SK-N-SH (cell line): ENCODE measurements around the gene SECISBP2L. TPM values are rescaled to one million over a fixed set of nuclear protein-coding genes. Genes with fewer than 3 reads are reported as not detected.
A peak's percentile ranks its signal among the peaks of the same experiment; 100 is the strongest.

Experiments used
- CTCF ChIA-PET: fragments of 300-600, 350-600 bp; formaldehyde crosslinking; extraction: SDS; loops from one replicate; lab custom pipeline; 2021; lab: Yijun Ruan, JAX
- POLR2A ChIA-PET: fragments of 350-600 bp; sonication (Branson Sonifier 250); formaldehyde crosslinking; extraction: SDS; loops from one replicate; lab custom pipeline; 2020; ENCODE audit warnings: antibody characterized with exemption, inconsistent platforms; lab: Yijun Ruan, JAX
- DNase-seq: peaks from one replicate; pipeline ENCODE4 v3.0.0; 2012
- H2AFZ ChIP-seq: fragments of 200-600 bp; sonication (generic); 2 replicates; pipeline ENCODE4 v1.8.1; 2016; ENCODE audit warnings: antibody characterized with exemption, mild to moderate bottlenecking, low read depth
- H3F3A ChIP-seq: fragments of 200-600 bp; sonication (generic); replicated peaks from 2 replicates; pipeline ENCODE3; 2016; ENCODE audit warnings: antibody characterized with exemption, mild to moderate bottlenecking; ENCODE audit not compliant: insufficient read depth
- H3K27ac ChIP-seq, 2 experiments: fragments of 200-500 bp in 1 of 2; fragments of 200-600 bp in 1 of 2; sonication (Bioruptor generic) in 1 of 2; sonication (generic), shearing (Covaris generic) in 1 of 2; 2 replicates each; pipeline versions ENCODE4 v1.5.1 to v1.6.1; 2014 to 2016; ENCODE audit warnings: low read depth in 2 of 2, inconsistent platforms in 1 of 2, low read length in 1 of 2, mild to moderate bottlenecking in 1 of 2, mixed read lengths in 1 of 2
- H3K27me3 ChIP-seq: fragments of 200-600 bp; sonication (generic), shearing (Covaris generic); 2 replicates; pipeline ENCODE4 v1.6.1; 2016; ENCODE audit warnings: mixed run types; ENCODE audit not compliant: insufficient read depth
- H3K36me3 ChIP-seq, 2 experiments: fragments of 200-500 bp in 1 of 2; fragments of 200-600 bp in 1 of 2; sonication (Bioruptor generic) in 1 of 2; sonication (generic) in 1 of 2; replicated peaks in 1 of 2; 2 replicates each; pipeline versions ENCODE3 to v1.5.1; 2014 to 2016; ENCODE audit warnings: low read length in 1 of 2, mild to moderate bottlenecking in 1 of 2; ENCODE audit not compliant: insufficient read depth in 2 of 2, control insufficient read depth in 1 of 2
- H3K4me1 ChIP-seq, 2 experiments: fragments of 200-500 bp in 1 of 2; fragments of 200-600 bp in 1 of 2; sonication (Bioruptor generic) in 1 of 2; sonication (generic), shearing (Covaris generic) in 1 of 2; 2 replicates each; pipeline versions ENCODE4 v1.5.1 to v1.6.1; 2014 to 2016; ENCODE audit warnings: low read depth in 1 of 2, low read length in 1 of 2, mixed run types in 1 of 2; ENCODE audit not compliant: insufficient read depth in 2 of 2, control insufficient read depth in 1 of 2
- H3K4me2 ChIP-seq: fragments of 200-600 bp; sonication (generic), shearing (Covaris generic); 2 replicates; pipeline ENCODE4 v1.6.1; 2017; ENCODE audit warnings: mixed run types
- H3K4me3 ChIP-seq, 2 experiments: fragments of 200-500 bp in 1 of 2; fragments of 200-600 bp in 1 of 2; sonication (Bioruptor generic) in 1 of 2; sonication (generic), shearing (Covaris generic) in 1 of 2; 2 replicates each; pipeline versions ENCODE4 v1.5.1 to v1.8.1; 2014 to 2016; ENCODE audit warnings: low read depth in 2 of 2, inconsistent platforms in 1 of 2, low read length in 1 of 2, mild to moderate bottlenecking in 1 of 2, mixed read lengths in 1 of 2, moderate library complexity in 1 of 2
- H3K79me2 ChIP-seq: fragments of 200-600 bp; sonication (generic); 2 replicates; pipeline ENCODE4 v1.8.1; 2017; ENCODE audit warnings: mild to moderate bottlenecking; ENCODE audit not compliant: insufficient read depth
- H3K9ac ChIP-seq: fragments of 200-600 bp; sonication (generic); 2 replicates; pipeline ENCODE4 v1.6.1; 2017; ENCODE audit warnings: mixed run types
- H3K9me2 ChIP-seq: fragments of 200-600 bp; sonication (generic); 2 replicates; pipeline ENCODE4 v1.6.1; 2017; ENCODE audit warnings: mixed run types
- H3K9me3 ChIP-seq: fragments of 200-600 bp; sonication (generic); 2 replicates; pipeline ENCODE4 v1.6.1; 2017; ENCODE audit warnings: mixed run types, mild to moderate bottlenecking, moderate library complexity
- H4K20me1 ChIP-seq: fragments of 200-600 bp; sonication (generic); 2 replicates; pipeline ENCODE4 v1.6.1; 2017; ENCODE audit warnings: mild to moderate bottlenecking, mixed run types; ENCODE audit not compliant: insufficient read depth
- EZH2phosphoT487 ChIP-seq: fragments of 200-600 bp; sonication (generic); IDR thresholded peaks from 2 replicates; pipeline ENCODE4 v1.6.1; 2017; ENCODE audit warnings: low read depth, mixed run types, mild to moderate bottlenecking, antibody characterized with exemption, moderate library complexity, borderline replicate concordance
- FOSL2 ChIP-seq: IDR thresholded peaks from 2 replicates; pipeline ENCODE4 v1.4.0; 2012; ENCODE audit warnings: low read depth, mild to moderate bottlenecking, moderate library complexity, borderline replicate concordance
- MEF2A ChIP-seq: IDR thresholded peaks from 2 replicates; pipeline ENCODE4 v1.4.0; 2012; ENCODE audit warnings: low read depth, borderline replicate concordance
- RAD21 ChIP-seq: IDR thresholded peaks from 2 replicates; pipeline ENCODE4 v1.6.1; 2012; ENCODE audit warnings: mild to moderate bottlenecking, low read length
- SIN3A ChIP-seq: IDR thresholded peaks from 2 replicates; pipeline ENCODE4 v1.6.1; 2012; ENCODE audit warnings: low read depth, mild to moderate bottlenecking, low read length, moderate library complexity, borderline replicate concordance
- WGBS: methylation state at CpG from one replicate; pipeline ENCODE4 v1.1.6; 2017; ENCODE audit warnings: low lambda C conversion rate; 5-methylcytosine and 5-hydroxymethylcytosine counted together
- polyA plus RNA-seq, 3 experiments: library from polyadenylated mRNA; depleted of rRNA; stranded (reverse); fragments of >200 nt; gene quantifications; 2 replicates each; pipeline ENCODE4 v1.2.3, GENCODE V29; 2012
- TF ChIP-seq, protein P1 (sequence below): IDR thresholded peaks from 2 replicates; pipeline ENCODE4 v1.6.1; 2012; ENCODE audit warnings: mild to moderate bottlenecking, low read depth, low read length, moderate library complexity
- TF ChIP-seq, protein P2 (sequence below): fragments of 200-600 bp; sonication (generic); IDR thresholded peaks from 2 replicates; pipeline ENCODE4 v1.6.1; 2017; ENCODE audit warnings: antibody characterized with exemption, mild to moderate bottlenecking, moderate library complexity
- TF ChIP-seq, protein P3 (sequence below): IDR thresholded peaks from 2 replicates; pipeline ENCODE4; 2012

The SECISBP2L gene
- polyA plus RNA-seq, 1 of the 3 experiments (the other 2 are of a cell fraction): 6.0 TPM

DNA sequence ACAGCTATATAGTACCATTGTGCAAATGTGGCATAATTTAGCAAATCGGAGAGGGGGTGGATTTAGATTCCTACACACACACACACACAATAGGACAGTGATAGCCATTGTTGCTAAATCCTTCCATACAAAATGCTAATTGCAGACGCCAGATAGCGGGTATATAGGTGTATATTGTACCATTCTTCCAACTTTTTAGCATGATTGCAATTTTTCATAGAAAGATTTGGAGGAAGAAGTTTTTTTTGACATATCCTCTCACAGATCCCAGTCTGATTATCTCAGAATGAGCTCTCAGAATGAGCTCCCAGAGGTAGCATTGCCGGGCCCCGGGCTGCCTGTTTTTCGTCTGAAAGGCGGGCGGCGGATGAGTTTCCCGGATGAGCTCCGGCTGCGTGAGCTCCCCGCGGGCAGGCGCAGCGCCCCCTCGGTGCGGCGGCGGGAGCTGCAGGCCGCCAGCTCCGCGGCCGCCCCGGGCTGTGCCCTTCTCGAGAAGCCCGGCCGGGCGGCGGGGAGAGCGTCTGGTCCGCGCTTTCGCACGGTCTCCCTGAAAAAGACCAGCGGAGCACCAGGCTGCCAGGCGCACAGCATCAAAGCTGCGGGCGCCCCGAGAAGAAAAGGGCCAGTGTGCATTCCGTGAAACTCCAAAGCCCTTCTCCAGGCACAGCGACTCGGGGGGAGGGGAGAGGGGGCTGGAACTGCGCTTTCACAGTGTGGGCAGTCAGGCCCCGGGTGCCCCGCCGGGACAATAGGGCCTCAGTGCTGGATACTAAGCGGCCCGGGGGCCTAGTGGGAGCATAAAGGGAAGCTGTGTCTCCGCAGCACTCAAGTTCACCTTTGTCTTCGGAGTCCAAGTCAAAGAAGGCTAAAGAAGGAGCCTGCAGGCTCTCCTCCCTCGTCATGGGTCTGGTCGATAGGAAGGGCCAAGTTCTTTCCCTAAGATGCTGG lies 70.5 kb downstream of the SECISBP2L start (continued):
- TF ChIP-seq, protein P1, sequence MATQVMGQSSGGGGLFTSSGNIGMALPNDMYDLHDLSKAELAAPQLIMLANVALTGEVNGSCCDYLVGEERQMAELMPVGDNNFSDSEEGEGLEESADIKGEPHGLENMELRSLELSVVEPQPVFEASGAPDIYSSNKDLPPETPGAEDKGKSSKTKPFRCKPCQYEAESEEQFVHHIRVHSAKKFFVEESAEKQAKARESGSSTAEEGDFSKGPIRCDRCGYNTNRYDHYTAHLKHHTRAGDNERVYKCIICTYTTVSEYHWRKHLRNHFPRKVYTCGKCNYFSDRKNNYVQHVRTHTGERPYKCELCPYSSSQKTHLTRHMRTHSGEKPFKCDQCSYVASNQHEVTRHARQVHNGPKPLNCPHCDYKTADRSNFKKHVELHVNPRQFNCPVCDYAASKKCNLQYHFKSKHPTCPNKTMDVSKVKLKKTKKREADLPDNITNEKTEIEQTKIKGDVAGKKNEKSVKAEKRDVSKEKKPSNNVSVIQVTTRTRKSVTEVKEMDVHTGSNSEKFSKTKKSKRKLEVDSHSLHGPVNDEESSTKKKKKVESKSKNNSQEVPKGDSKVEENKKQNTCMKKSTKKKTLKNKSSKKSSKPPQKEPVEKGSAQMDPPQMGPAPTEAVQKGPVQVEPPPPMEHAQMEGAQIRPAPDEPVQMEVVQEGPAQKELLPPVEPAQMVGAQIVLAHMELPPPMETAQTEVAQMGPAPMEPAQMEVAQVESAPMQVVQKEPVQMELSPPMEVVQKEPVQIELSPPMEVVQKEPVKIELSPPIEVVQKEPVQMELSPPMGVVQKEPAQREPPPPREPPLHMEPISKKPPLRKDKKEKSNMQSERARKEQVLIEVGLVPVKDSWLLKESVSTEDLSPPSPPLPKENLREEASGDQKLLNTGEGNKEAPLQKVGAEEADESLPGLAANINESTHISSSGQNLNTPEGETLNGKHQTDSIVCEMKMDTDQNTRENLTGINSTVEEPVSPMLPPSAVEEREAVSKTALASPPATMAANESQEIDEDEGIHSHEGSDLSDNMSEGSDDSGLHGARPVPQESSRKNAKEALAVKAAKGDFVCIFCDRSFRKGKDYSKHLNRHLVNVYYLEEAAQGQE: no peak
- no peak for TF ChIP-seq MEF2A
- no peak for TF ChIP-seq SIN3A

DNA sequence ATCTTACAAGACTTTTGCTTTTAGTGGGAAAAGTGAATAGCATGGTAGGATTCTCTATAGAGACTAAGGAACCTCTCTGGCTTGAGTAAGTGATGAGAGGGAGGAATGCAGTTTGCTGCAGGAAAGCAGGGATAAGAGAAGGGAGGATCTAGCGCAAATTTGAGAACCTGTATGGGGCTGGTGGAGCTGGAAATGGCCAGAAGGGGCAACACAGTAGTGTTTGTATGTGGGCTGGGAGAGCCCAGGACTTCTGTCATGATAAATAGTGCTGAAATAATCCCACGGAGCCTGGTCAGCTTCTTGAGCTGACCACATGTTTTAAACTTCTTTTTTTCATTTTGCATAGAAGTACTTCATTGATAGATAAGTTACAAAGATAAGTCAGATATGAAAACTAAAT lies 71.4 kb downstream of the SECISBP2L start:
- H3K4me3 ChIP-seq: no peak overlapping the region
- peak overlapping the region; percentile 93; the same call in 1 of the 2 replicates for H3K4me2 ChIP-seq
- 68% methylated on average over 2 of the region's 2 CpGs for WGBS
- H3K4me1 ChIP-seq: peaks cover 3 to 15% of the 10 kb centered on the region in 2 experiments; a peak in 2 of 4 replicates
- ChIA-PET POLR2A (interaction anchor here (1.3 to 2.5 kb wide), 3 partner anchors 11 to 97 kb away, joined by 5 to 23 read pairs (median 10); partner anchors contain the start of genes EID1 and SHC4), CTCF (interaction anchor here (0.9 to 5.3 kb wide), 12 partner anchors 12 to 1630 kb away, joined by 3 to 60 read pairs (median 4); partner anchors contain the start of genes SECISBP2L and SHC4)
- peak overlapping the region; percentile 76; the same call in 1 of the 2 replicates for H3K9ac ChIP-seq
- no peaks in the 10 kb centered on the region for H3K27me3 ChIP-seq
- H2AFZ ChIP-seq: peak overlapping the region; percentile 96; the same call in 1 of the 2 replicates
- peak overlapping the region in 1 of 2 experiments; percentile 89; a peak in 2 of 4 replicates for H3K27ac ChIP-seq
- no peaks in the 10 kb centered on the region for H3K9me3 ChIP-seq
- H4K20me1 ChIP-seq: no peaks in the 10 kb centered on the region
- H3F3A ChIP-seq: peaks cover 3% of the 10 kb centered on the region
- H3K9me2 ChIP-seq: no peaks in the 10 kb centered on the region
- peak; percentile 54 for DNase-seq
- H3K36me3 ChIP-seq: no peaks in the 10 kb centered on the region
- TF ChIP-seq EZH2phosphoT487: no peak
- no peak for TF ChIP-seq RAD21
- TF ChIP-seq FOSL2: no peak
- TF ChIP-seq, protein P2, sequence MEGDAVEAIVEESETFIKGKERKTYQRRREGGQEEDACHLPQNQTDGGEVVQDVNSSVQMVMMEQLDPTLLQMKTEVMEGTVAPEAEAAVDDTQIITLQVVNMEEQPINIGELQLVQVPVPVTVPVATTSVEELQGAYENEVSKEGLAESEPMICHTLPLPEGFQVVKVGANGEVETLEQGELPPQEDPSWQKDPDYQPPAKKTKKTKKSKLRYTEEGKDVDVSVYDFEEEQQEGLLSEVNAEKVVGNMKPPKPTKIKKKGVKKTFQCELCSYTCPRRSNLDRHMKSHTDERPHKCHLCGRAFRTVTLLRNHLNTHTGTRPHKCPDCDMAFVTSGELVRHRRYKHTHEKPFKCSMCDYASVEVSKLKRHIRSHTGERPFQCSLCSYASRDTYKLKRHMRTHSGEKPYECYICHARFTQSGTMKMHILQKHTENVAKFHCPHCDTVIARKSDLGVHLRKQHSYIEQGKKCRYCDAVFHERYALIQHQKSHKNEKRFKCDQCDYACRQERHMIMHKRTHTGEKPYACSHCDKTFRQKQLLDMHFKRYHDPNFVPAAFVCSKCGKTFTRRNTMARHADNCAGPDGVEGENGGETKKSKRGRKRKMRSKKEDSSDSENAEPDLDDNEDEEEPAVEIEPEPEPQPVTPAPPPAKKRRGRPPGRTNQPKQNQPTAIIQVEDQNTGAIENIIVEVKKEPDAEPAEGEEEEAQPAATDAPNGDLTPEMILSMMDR: peak; percentile 20
- TF ChIP-seq, protein P3, sequence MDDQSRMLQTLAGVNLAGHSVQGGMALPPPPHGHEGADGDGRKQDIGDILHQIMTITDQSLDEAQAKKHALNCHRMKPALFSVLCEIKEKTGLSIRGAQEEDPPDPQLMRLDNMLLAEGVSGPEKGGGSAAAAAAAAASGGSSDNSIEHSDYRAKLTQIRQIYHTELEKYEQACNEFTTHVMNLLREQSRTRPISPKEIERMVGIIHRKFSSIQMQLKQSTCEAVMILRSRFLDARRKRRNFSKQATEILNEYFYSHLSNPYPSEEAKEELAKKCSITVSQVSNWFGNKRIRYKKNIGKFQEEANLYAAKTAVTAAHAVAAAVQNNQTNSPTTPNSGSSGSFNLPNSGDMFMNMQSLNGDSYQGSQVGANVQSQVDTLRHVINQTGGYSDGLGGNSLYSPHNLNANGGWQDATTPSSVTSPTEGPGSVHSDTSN: no peak
- H3K79me2 ChIP-seq: no peaks in the 10 kb centered on the region
